GM18907 (cell line): ENCODE results near the gene DRICH1.
"Not testable (repeated sequence)": the region's sequence is repeated elsewhere in the genome, so short reads cannot be mapped to it uniquely, and the experiment has no call there.

ENCODE experiments used
- ATAC-seq: cut with Tn5 transposase; IDR thresholded peaks from one replicate; pipeline ENCODE4 v1.9.1; 2021; ENCODE audit warnings: mild to moderate bottlenecking, moderate library complexity; ENCODE audit not compliant: unreplicated experiment

DRICH1 gene, protein sequence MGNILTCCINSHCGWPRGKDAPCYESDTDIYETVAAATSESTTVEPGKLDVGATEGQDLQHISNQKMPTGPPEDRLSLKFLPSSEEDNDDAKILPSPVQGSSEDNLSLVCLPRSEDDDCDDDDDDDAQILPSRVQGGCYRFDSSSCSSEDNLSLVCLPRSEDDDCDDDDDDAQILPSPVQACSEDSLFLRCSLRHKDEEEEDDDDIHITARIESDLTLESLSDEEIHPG

DNA sequence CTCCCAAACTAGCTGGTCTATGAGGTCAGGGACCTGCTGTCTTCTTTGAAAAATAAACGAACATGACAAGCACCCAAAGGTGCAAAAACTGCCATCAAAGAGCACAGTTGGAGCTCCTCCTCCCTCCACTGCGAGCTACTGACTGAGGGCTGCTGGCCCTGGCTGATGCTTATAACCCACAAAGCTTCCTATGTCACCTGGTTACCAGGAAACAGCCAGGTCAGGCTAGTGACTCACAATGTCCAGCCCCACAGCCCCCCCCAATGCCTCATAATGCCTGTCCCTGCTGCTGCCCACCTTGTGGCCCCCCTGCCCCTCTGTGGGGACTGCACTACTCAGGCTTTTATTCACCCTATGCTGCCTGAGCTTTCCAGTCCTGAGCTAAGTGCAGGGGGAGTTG lies at the start of gene DRICH1:
TSS of gene DRICH1 (minus strand) at position 144 of the 400 bp plus-strand sequence. CDS start 298 bp downstream, outside the sequence.
- no peak for ATAC-seq

DNA sequence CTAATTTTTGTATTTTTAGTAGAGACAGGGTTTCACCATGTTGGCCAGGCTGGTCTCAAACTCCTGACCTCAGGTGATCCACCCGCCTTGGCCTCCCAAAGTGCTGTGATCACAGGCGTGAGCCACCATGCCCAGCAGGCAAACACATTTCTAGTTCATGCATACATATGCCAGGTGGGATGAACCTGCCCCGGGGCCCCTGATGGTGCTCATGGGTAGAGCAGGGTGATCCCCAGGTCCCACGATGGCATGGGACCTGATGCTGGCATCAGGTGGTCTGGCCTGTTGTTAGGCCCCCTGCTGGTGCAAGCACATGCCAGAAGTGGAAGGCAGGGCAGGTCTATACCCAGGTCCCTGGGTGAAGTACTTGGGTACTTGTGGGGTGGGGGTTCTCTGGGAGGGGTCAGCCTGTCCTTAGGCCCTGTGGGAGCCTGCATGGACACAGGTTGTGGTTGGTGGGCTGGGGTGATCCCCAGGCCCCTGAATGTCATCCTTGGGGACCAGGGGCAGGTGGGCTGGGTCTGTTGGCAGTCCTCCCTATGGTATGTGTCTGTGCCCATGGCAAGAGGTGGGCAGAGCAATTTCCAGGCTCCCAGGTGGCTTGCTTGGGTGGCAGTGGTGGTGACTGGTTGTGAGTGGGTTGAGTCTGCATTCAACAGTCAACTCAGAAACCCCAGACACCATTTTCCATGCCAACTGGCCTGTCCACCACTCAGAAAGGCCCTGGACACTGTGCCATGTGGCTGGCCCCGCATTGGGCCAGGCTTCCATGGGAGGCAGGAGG lies 49.1 kb upstream of the DRICH1 start:
- no peak for ATAC-seq

DNA sequence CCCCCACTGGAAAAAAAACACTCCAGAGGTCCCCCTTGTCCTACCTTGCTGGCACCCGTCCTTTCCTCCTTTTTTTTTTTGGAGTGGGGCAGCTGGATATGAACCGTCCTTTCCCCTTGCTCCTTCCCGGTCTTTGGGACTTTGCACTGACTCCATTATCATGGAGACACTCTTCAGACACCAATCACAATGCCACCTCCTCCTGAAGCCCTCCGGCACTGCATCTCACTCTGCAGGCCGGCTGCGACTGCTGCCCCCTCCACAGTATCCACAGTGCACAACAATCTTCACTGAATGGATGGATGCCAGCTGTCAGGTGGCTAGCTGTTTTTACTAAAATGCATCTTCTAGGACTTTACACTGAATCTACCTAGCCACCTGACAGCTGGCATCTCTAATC lies 46.0 kb upstream of the DRICH1 start:
- ATAC-seq, result no peak

DNA sequence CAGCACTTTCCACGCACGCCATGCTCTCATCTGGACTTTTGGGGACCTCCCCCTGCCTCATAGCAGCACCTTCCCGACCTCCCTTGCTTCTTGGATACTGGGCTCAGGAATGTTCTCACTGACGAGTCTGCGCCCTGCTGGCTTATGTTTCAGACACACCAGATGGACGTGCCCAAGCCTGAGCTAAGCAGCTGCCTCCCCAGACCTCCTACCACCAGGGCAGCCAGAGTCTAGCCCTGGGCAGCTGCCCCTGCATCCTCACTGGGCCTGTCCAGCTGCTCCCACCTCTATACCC lies 45.5 kb upstream of the DRICH1 start:
- no peak for ATAC-seq

DNA sequence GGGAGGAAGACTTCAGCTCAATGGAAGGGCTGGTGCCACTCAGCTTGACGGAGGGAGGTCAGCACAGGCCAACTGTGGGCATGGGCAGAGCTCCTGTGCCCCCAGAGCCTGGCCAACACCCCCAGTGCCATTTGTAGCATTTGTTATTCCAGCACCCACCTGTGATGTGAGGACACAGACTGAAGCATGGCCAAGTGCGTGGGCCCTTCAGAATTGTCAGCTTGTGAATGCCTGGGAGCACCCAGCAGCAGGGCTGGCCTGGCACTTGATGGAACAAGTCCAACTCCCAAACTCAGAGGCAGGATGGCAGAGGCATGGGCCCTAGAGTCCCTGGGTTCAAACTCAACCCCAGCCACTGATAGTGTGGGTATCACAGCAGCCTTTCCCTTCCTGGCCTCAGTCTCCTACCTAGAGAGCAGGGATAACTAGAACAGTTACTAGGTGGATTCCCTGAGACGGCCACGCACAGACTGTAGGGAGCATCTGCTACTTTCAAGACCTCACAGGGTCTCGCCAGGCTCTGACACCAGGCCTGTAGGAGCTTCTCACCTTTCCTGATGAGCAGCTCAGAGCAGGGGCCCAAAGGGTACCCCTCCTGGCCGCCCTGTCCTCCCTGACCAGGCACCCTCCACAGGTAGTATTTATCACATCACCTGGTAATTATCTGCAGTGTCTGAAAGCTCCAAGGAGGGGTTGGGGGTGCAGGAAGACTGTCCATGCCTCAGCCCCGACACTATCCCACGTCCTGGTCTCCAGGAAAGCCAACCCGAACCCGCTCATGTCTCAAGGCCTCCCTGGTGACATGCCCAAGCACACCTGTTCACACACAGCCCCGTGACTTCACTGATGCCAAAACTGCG lies 45.0 kb upstream of the DRICH1 start:
- not testable (repeated sequence) for ATAC-seq

DNA sequence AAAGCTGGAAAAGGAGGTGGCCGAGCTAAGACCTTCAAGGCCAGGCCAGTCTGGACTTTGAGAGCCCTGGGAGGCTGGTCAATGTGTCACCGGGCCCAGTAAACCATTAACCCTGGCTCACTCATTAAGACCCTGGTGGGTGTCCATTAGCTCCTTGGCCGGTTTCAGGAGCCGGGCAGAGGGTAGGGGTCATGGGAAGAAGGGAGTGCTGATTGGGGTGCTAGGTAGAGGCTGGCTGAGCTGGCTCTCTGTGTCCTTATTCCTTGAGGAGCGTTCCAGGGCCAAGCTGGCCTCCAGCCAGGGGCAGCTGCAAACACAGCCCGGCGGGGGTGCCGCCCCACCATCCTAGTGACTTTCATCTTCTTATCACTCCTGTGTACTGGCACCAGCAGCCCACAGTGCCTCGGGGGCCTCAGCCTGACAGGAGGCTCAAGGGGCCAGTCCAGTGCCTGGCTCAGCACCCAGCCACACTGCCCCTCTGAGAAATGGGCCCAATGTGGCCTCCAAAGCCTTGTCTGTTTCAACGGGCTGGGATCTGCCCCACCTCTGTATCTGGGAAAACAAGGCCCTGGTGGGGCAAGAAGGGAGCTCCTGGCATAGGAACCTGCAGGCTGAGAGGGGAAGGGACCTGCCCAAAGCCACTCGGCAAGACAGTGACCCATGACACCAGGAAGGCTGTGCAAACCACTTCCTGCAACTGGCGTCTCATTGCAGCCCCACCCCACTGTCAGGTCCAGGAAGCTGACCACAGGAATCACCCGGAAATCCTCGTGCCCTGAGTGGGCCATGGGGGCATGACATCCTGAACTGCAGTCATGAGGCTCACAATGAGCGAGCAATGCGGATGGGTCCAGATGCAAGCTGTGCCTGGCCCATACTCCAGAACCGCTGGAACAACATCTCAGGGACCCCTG lies 43.6 kb upstream of the DRICH1 start:
- ATAC-seq, result no peak

DNA sequence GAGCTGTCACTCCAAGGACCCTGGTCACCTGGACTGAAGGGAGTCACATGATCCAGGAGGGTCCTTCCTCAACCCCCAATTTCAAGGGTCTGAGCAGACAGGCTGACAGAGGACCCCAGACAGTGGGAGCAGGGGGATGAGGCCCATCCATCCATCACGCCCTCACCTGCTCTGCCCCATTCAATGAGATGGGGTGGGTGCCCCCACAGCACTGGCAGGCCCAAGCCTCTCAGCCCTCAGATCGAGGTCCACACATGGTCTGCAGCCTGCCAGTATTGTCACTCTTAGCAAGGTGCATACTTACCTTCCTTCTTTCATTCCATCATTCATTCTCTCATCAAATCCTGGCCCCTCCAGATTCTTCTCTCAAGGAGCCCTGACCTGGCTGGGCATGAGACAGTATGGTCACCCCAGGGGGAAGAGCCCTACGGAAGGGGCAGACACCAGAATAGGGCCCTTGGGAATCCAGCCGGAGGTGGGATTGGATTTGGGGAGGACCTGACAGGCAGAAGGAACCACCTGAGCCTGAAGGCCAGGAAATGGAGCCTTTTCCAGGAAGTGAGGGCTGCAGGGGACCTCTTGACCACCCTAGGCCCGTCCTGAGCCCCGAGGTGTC lies 42.9 kb upstream of the DRICH1 start:
- ATAC-seq, result not testable (repeated sequence)

DNA sequence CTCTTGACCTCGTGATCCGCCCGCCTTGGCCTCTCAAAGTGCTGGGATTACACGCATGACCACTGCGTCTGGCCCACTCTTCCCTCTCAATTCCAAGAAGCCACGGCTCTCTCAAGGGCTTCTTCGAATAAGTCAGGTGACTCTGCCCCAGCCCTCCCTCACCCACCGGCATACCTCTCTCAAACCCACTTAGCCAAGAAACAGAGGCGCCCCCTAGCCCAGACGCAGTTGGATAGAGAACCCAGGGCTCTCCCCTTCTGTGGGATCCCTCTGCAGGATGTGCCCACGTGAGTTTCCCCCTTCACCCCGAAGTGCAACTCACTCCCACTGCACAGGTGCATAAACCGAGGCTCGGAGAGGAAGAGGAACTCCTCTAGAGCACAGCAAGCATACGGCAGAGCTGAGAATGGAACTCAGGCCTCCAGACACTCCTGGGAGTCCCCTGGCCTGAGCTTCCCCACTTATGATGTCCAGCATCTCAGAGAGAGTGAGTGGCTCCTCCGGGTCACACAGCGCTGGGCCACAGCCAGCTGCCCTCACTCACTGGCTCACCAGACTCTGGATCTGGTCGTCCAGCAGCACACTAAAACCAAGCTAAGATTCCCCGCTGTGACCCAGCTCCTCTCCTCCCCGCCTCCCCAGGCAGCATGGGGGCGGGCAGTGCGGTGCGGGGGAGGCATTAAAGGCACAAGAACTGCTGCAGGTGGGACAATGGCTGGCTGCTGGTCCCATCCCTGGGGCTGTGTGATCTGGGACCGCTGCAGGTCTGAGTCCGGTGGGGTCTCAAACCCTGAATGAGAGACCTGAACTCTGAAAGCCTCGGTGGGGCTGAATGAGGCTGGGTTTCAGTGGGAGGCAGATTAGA lies 41.9 kb upstream of the DRICH1 start:
- ATAC-seq, result no peak

DNA sequence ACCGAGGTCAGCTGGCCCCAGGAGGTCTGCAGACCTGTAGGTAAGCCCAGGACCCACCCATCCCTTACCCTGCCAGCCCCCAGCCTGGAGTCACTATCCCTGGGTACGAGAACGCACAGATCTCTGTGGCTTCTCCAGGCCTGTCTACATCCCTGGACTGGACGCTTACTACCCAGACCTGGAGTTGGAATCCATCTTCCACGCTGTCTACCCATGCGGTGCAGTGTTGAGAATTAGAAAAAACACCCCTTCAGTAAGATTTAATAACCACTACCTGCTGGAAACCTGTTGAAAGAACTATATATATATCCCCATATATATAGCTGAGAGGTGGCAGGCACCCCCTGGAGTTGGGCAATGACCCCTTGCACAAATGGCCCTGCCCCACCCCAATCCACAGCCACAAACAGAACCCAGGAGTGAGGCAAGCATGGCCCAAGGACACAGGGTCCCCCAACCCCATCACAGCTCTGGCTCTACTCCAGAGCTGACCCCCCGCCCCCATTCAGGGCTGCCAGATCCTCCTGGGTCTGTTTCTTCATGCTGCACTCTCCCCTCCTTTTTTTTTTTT lies 41.0 kb upstream of the DRICH1 start:
- ATAC-seq, result no peak

DNA sequence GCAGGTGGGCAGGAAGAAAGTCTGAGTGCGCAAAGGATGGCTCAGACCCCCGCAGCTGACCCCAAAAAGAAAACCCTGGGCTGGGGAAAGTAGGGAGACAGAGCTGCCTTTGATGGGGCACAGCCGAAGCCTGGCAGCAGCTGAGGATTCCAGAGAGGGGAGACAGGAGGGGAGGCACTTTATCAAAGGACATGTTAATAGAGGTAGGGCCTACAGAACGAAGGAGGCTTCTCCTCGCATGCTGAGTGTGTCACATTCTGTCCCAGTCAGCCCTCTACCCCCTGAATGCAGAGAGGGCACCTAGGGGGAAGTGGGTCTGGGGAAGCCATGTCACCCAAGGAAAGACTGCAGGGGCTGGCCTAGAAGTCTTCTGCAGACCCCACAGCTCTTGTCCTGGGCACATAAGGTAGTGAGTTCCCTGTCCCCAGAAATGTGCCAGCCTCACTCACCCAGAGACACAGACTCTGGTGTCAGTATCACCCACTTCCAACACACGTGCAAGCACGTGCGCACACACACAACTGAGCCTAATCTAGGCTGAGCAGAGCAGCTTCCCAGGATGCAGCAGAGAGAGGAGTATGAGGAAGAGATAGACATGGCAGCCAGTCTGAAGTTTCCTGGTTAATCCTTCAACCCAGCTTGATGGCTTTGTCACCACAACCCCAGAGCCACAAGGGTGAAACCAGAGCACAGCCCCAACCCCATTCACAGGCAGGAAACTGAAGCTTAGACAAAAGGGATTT lies 40.4 kb upstream of the DRICH1 start:
- ATAC-seq, result not testable (repeated sequence)

DNA sequence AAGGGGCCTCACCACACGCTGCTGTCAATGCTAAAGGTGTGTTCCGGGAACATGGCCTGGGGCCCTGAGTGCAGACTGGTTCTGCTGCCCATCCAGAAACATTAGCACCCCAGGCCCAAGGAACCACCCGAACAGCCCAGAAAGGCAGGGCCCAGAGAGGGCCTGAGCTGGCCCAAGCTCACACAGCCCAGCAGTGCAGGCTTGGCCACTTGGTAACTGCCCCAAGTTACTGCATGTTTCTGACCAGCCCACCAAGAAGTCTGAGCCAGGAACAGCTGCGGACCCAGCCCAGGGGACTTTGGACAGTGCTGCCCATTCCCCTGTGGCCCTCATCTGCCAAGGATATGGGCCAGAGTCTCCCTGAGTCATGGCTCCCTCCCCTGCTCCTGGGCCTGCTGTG lies 39.3 kb upstream of the DRICH1 start:
- not testable (repeated sequence) for ATAC-seq

DNA sequence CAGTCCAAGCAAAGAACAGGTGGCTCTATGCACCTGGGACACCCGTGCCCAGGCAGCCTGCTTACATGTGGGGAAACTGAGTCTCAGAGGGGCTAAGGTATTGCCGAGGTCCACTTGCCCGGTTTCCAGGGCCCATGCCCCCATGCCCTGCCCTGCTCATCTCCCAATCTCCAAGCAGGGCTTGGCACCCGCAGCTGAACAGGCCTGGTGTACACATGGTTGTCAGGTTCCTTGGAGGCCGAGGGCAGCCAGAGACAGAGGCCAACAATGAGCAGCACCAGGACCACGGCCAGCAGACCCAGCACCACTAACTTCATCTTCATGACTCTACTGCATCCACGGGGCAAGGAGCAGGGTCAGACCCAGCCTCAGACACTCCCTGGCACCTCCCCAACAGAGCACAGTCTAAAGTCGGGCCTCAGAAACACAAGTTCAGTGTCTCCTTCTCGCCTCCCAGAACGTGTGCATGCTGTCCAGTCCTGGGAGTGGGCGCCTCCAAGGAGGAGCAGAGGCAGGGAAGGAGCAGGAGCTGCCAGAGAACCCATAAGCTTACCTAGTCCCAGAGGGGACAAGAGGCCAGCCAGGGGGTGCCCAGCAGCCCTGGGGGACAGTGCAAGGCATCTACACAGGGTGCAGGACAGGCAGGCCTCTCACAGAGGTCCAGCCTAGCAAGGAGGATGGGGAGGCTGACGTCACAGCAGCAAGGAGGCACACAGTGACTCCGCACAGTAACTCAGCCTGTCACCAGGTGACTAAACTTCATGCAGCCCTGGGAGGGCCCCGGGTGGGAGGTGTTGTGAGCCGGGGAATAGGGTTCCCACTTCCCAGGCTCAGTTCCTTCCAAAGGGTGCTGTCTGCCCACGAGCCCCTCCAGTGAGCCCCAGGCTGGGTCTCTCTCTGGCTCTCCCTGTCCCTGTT lies 38.5 kb upstream of the DRICH1 start:
- ATAC-seq, result no peak

DNA sequence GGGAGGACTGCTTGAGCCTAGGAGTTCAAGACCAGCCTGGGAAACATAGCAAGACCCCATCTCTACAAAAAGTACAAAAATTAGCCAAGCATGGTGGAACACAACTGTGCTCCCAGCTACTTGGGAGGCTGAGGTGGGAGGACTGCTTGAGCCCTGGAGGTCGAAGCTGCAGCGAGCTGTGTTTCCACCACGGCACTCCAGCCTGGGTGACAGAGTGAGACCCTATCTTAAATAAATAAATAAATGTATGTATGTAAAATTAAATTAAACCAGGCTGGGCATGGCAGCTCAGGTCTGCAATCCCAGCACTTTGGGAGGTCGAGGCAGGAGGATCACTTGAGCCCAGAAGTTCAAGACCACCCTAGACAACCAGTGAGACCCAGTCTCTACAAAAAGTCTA lies 28.3 kb upstream of the DRICH1 start:
- ATAC-seq, result not testable (repeated sequence)

DNA sequence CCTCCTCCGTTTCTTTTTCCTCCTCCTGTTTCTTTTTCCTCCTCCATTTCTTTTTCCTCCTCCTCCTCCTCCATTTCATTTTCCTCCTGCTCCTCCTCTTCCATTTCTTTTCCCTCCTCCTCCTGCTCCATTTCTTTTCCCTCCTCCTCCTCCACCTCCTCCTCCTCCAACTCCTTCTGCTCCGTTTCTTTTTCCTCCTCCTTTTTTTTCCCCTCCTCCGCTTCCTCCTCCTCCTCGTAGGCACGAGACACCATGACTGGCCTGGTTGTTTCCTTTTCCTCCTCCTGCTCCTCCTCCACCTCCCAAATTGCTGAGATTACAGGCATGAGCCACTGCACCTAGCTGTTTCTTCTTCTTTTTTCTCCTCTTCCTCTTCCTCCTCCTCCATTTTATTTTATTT lies 25.6 kb upstream of the DRICH1 start:
- ATAC-seq, result no peak

DNA sequence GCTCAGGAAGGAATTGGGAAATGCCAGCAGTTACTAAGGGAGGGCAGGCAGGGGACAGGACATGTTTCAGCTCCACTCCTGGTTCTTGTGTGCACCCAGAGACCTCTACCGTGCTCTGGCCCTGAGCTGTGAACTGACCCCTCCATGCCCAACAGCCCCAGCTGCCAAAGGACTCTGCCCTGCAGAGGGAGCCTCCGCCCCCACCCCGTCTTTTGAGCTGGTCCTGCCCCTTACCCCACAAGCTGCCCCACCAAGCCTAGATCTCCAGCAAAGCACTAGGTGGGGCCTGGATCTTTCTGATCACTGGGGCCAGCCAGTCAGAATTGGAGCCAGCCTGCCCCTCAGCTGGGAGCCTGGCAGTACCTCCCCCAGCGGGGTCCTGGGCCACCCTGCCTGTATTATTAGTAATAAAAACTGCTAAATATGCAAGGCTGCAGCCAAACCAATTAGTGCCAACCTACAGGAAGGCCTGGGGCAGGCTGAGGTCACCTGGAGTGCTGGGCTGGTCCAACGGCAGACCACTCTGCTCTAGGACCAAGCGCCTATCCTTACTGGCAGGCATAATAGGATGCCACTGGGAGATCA lies 23.9 kb upstream of the DRICH1 start:
- ATAC-seq, result no peak

DNA sequence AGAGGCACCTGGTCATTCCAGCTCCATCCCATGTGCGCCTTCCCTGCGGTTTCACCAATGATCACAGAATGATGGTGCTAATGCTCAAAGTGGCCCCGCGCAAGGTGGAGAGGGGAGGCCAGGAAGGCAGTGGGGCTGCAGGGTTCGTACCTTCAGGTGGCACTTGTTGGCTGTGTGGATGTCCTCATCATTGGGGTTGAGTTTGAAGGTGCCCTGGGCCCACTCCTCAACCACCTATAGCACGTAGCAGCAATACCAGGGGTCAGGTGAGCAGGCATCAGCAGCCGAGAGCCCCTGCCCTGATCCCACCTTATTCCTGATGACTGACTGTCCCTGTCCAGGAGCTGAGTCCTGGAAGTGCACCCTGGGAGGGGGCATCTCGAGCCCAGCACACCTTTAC lies 20.6 kb upstream of the DRICH1 start:
- ATAC-seq, result no peak

DNA sequence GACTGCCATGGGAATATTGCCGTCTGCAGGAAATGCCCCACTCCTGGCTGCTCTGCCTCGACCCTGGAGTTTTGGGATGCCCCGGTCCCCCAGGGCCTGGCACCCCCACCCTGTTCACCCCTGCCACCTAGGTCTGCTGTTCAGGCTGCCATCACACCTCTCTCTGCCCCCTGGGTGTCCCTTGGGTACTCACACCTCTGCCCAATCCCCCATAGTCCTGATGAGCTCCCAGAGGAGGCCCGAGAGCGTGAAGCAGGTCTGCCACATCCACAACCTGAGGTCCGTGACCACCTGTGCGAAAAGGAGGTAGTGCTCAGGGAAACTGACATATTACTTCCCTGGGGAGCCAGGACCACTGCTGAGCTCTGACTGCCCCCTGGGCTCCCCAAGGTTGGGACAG lies 20.2 kb upstream of the DRICH1 start:
- ATAC-seq, result no peak
